Neural cell (in vitro differentiated cells): ENCODE results near the gene ARHGDIB. TPM values are rescaled to one million over a fixed set of nuclear protein-coding genes. Genes with fewer than 3 reads are reported as not detected.

Experiments used
- H2AFZ ChIP-seq: fragments of 200-600, 300-800 bp; sonication (generic), shearing (Covaris generic); 2 replicates; pipeline ENCODE4 v1.6.0; 2014; ENCODE audit warnings: low read depth, mild to moderate bottlenecking, antibody characterized with exemption, low read length, moderate library complexity
- H3F3A ChIP-seq: fragments of 200-600 bp; shearing (Covaris generic); 2 replicates; pipeline ENCODE4 v1.6.1; 2016; ENCODE audit warnings: mild to moderate bottlenecking, moderate library complexity, mixed read lengths, antibody characterized with exemption, low read length; ENCODE audit not compliant: insufficient read depth, poor library complexity, severe bottlenecking
- H3K27ac ChIP-seq: fragments of 200-600, 300-800 bp; sonication (generic), shearing (Covaris generic); 2 replicates; pipeline ENCODE4 v1.5.1; 2014; ENCODE audit warnings: mild to moderate bottlenecking, low read length, moderate library complexity
- H3K27me3 ChIP-seq: fragments of 300-800, 200-600 bp; sonication (generic), shearing (Covaris generic); 2 replicates; pipeline ENCODE4 v1.6.0; 2014; ENCODE audit warnings: mild to moderate bottlenecking, low read depth, low read length, moderate library complexity; ENCODE audit not compliant: insufficient read depth
- H3K36me3 ChIP-seq: fragments of 300-800, 200-600 bp; sonication (generic), shearing (Covaris generic); 2 replicates; pipeline ENCODE4 v1.5.1; 2014; ENCODE audit warnings: mild to moderate bottlenecking, antibody characterized with exemption, low read length, moderate library complexity; ENCODE audit not compliant: insufficient read depth
- H3K4me2 ChIP-seq: fragments of 300-800, 200-600 bp; sonication (generic), shearing (Covaris generic); 2 replicates; pipeline ENCODE4 v1.6.0; 2014; ENCODE audit warnings: mild to moderate bottlenecking, low read length
- H3K4me3 ChIP-seq: fragments of 300-800, 200-600 bp; sonication (generic), shearing (Covaris generic); 2 replicates; pipeline ENCODE4 v1.5.1; 2014; ENCODE audit warnings: mild to moderate bottlenecking, low read length, moderate library complexity
- H3K79me2 ChIP-seq: fragments of 200-600 bp; shearing (Covaris generic); replicated peaks from 2 replicates; pipeline ENCODE4 v1.6.0; 2014; ENCODE audit warnings: mild to moderate bottlenecking, low read length, moderate library complexity; ENCODE audit not compliant: insufficient read depth
- H3K9ac ChIP-seq: fragments of 300-800, 200-600 bp; sonication (generic), shearing (Covaris generic); 2 replicates; pipeline ENCODE4 v1.6.1; 2016; ENCODE audit warnings: mild to moderate bottlenecking, low read length, mixed read lengths
- H3K9me2 ChIP-seq: fragments of 200-600 bp; shearing (Covaris generic); 2 replicates; pipeline ENCODE4 v1.6.1; 2016; ENCODE audit warnings: mild to moderate bottlenecking, low read length, mixed read lengths; ENCODE audit not compliant: insufficient read depth
- H3K9me3 ChIP-seq: fragments of 200-600, 300-800 bp; sonication (generic), shearing (Covaris generic); 2 replicates; pipeline ENCODE4 v1.6.1; 2016; ENCODE audit warnings: mild to moderate bottlenecking, mixed run types, low read length, moderate library complexity, mixed read lengths
- H4K20me1 ChIP-seq: fragments of 200-600 bp; shearing (Covaris generic); 2 replicates; pipeline ENCODE4 v1.6.1; 2016; ENCODE audit warnings: mild to moderate bottlenecking, mixed run types; ENCODE audit not compliant: insufficient read depth
- EP300 ChIP-seq: fragments of 450-650 bp; conservative IDR thresholded peaks from 2 replicates; pipeline ENCODE4 v1.6.1; 2014; ENCODE audit warnings: antibody characterized with exemption, mild to moderate bottlenecking, moderate library complexity; ENCODE audit not compliant: poor library complexity, severe bottlenecking
- EZH2 ChIP-seq: fragments of 200-600, 300-800 bp; shearing (Covaris generic), sonication (generic); IDR thresholded peaks from 2 replicates; pipeline ENCODE4 v1.6.1; 2014; ENCODE audit warnings: antibody characterized with exemption, low read length, borderline replicate concordance, mild to moderate bottlenecking; ENCODE audit not compliant: insufficient read depth, poor library complexity, severe bottlenecking
- MXI1 ChIP-seq: fragments of 450-650 bp; conservative IDR thresholded peaks from 2 replicates; pipeline ENCODE4 v1.6.1; 2014; ENCODE audit warnings: antibody characterized with exemption, mild to moderate bottlenecking; ENCODE audit not compliant: poor library complexity, severe bottlenecking
- POLR2AphosphoS5 ChIP-seq: IDR thresholded peaks from 2 replicates; pipeline ENCODE4 v1.6.1; 2012
- RAD21 ChIP-seq: fragments of 450-650 bp; conservative IDR thresholded peaks from 2 replicates; pipeline ENCODE4 v1.6.1; 2014; ENCODE audit warnings: antibody characterized with exemption, mild to moderate bottlenecking, moderate library complexity
- REST ChIP-seq: IDR thresholded peaks from 2 replicates; pipeline ENCODE4 v1.6.1; 2012; ENCODE audit warnings: borderline replicate concordance
- SMC3 ChIP-seq: fragments of 450-650 bp; conservative IDR thresholded peaks from 2 replicates; pipeline ENCODE4 v1.6.1; 2014; ENCODE audit warnings: antibody characterized with exemption, mild to moderate bottlenecking, moderate library complexity; ENCODE audit not compliant: poor library complexity
- TAF1 ChIP-seq: IDR thresholded peaks from 2 replicates; pipeline ENCODE4 v1.6.1; 2012; ENCODE audit warnings: low read depth
- polyA plus RNA-seq: library from polyadenylated mRNA; depleted of rRNA; stranded (reverse); fragments of >200 nt; gene quantifications from 2 replicates; pipeline ENCODE4 v1.2.3, GENCODE V29; 2014
- TF ChIP-seq, protein P1 (sequence below): fragments of 450-650 bp; IDR thresholded peaks from 2 replicates; pipeline ENCODE4 v1.5.1; 2014; ENCODE audit warnings: antibody characterized with exemption, mild to moderate bottlenecking, moderate library complexity; ENCODE audit not compliant: poor library complexity, severe bottlenecking

The ARHGDIB gene
- polyA plus RNA-seq, 1 donor from 2014 or later = 7.7 TPM

DNA sequence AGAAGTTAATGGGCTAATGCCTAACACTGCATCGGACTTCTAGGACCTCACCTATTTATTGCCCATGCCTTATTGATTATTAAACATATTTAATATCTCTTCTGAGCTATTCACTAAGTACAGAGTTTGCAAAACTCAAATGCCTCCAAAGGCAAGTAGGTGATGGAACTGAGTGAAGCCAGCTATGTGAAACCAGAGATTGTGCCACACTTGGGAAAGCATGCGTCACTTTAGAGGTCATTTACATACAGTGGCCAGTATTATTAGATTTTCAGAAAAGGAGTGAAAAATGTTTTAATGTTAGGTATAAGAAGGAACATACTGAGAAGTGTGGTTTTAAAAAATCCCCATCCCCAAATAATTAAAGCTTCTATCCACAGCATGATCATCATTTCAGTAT, 39.2 kb upstream of the ARHGDIB start:
- Histone ChIP-seq H3K4me3 (no peak overlapping the region), H3K9ac (no peak overlapping the region), H3K36me3 (no peaks in the 10 kb centered on the region), H3K79me2 (no peaks in the 10 kb centered on the region), H3K9me2 (no peaks in the 10 kb centered on the region), H3K4me2 (no peak overlapping the region), H3K27me3 (no peaks in the 10 kb centered on the region), H3F3A (no peaks in the 10 kb centered on the region), H3K27ac (no peak overlapping the region), H2AFZ (no peak overlapping the region), H4K20me1 (no peaks in the 10 kb centered on the region), H3K9me3 (no peaks in the 10 kb centered on the region)
- TF ChIP-seq TAF1 = no peak
- TF ChIP-seq, protein P1, sequence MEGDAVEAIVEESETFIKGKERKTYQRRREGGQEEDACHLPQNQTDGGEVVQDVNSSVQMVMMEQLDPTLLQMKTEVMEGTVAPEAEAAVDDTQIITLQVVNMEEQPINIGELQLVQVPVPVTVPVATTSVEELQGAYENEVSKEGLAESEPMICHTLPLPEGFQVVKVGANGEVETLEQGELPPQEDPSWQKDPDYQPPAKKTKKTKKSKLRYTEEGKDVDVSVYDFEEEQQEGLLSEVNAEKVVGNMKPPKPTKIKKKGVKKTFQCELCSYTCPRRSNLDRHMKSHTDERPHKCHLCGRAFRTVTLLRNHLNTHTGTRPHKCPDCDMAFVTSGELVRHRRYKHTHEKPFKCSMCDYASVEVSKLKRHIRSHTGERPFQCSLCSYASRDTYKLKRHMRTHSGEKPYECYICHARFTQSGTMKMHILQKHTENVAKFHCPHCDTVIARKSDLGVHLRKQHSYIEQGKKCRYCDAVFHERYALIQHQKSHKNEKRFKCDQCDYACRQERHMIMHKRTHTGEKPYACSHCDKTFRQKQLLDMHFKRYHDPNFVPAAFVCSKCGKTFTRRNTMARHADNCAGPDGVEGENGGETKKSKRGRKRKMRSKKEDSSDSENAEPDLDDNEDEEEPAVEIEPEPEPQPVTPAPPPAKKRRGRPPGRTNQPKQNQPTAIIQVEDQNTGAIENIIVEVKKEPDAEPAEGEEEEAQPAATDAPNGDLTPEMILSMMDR = no peak
- no peak for TF ChIP-seq REST
- no peak for TF ChIP-seq EZH2
- TF ChIP-seq RAD21 = no peak
- no peak for TF ChIP-seq EP300
- TF ChIP-seq SMC3 = no peak
- TF ChIP-seq POLR2AphosphoS5 = no peak
- no peak for TF ChIP-seq MXI1

DNA sequence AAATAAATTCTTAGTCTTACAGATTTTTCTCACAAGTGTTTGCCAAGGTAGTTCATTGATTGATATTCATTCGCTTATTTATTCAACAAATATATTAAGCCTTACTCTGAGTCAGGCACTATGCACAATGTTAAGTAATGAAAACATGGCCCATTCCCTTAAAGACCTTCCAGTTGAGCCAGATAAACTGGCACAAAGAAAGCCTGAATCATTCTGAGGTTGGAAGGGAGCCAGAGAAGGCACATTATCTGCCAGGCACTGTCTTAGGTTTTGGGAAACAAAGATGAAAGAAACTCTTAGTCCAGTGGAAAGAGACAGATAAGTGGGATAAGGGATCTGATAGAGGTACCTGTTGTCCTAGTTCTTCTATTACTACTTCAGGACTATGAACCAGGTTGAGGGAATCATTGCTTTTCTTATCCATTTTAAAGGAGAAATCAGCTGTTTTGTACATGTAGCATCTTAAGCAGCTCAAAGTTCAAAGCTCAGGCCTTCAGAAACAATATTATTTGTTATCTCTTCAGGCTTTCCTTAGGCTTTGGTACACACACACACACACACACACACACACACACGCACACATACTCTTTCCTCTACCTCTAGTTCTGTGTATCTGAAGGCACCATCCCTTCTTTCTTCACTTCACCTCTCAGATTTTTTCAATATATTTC, 38.4 kb upstream of the ARHGDIB start:
- H3K9me2 ChIP-seq = no peaks in the 10 kb centered on the region
- no peak overlapping the region for H3K4me3 ChIP-seq
- no peaks in the 10 kb centered on the region for H3K9me3 ChIP-seq
- no peaks in the 10 kb centered on the region for H3F3A ChIP-seq
- H3K9ac ChIP-seq = no peak overlapping the region
- H2AFZ ChIP-seq = no peak overlapping the region
- H3K27ac ChIP-seq = no peak overlapping the region
- H4K20me1 ChIP-seq = no peaks in the 10 kb centered on the region
- no peaks in the 10 kb centered on the region for H3K79me2 ChIP-seq
- H3K27me3 ChIP-seq = no peaks in the 10 kb centered on the region
- H3K4me2 ChIP-seq = no peak overlapping the region
- H3K36me3 ChIP-seq = no peaks in the 10 kb centered on the region
- no peak for TF ChIP-seq MXI1
- TF ChIP-seq RAD21 = no peak
- no peak for TF ChIP-seq EZH2
- TF ChIP-seq POLR2AphosphoS5 = no peak
- TF ChIP-seq, protein P1 = no peak
- TF ChIP-seq TAF1 = no peak
- no peak for TF ChIP-seq REST
- TF ChIP-seq SMC3 = no peak
